Fibroblast of peridontal ligament (primary cell): ENCODE data around the gene PALB2.
A peak's percentile ranks its signal among the peaks of the same experiment; 100 is the strongest.
"Not testable (repeated sequence)": the region's sequence is repeated elsewhere in the genome, so short reads cannot be mapped to it uniquely, and the experiment has no call there.

Source experiments
- DNase-seq: peaks from one replicate; pipeline ENCODE4 v3.0.0-alpha.2; 2010; ENCODE audit errors: extremely low read depth

Gene PALB2

GRCh38 chr16:23584186-23585076 lies 56.7 kb downstream of the PALB2 start:
- no peak for DNase-seq

- DNase-seq: not testable (repeated sequence)
These were observed 57.8 kb downstream of the PALB2 start for GRCh38 chr16:23583271-23583670.

- DNase-seq: no peak
These were observed 59.3 kb downstream of the PALB2 start for GRCh38 chr16:23581764-23582163.

GRCh38 chr16:23580391-23580790 lies 60.7 kb downstream of the PALB2 start:
- no peak for DNase-seq

GRCh38 chr16:23579371-23579770 lies 61.7 kb downstream of the PALB2 start:
- DNase-seq: no peak

- peak; percentile 25 for DNase-seq
These were observed 62.8 kb downstream of the PALB2 start for GRCh38 chr16:23578101-23578830.

- no peak for DNase-seq
These were observed 63.6 kb downstream of the PALB2 start for GRCh38 chr16:23577493-23577892.

- no peak for DNase-seq
These were observed 65.3 kb downstream of the PALB2 start for GRCh38 chr16:23575834-23576233.

- no peak for DNase-seq
These were observed 67.3 kb downstream of the PALB2 start for GRCh38 chr16:23573817-23574216.

GRCh38 chr16:23572394-23572793 lies 68.7 kb downstream of the PALB2 start:
- DNase-seq: no peak

GRCh38 chr16:23571895-23572294 lies 69.2 kb downstream of the PALB2 start:
- DNase-seq: no peak

- DNase-seq: no peak
These were observed 70.0 kb downstream of the PALB2 start for GRCh38 chr16:23570992-23571632.

GRCh38 chr16:23567602-23568001 lies 73.5 kb downstream of the PALB2 start:
- no peak for DNase-seq

GRCh38 chr16:23566724-23567123 lies 74.4 kb downstream of the PALB2 start:
- DNase-seq: no peak

- DNase-seq: no peak
These were observed 76.3 kb downstream of the PALB2 start for GRCh38 chr16:23564575-23565363.

- no peak for DNase-seq
These were observed 77.9 kb downstream of the PALB2 start for GRCh38 chr16:23563186-23563585.

- DNase-seq: no peak
These were observed 78.6 kb downstream of the PALB2 start for GRCh38 chr16:23562505-23562904.

GRCh38 chr16:23561586-23561985 lies 79.5 kb downstream of the PALB2 start:
- no peak for DNase-seq

GRCh38 chr16:23557779-23558702 lies 83.1 kb downstream of the PALB2 start:
- peak; percentile 52 for DNase-seq
